ENCODE data around the gene IL3RA. TPM values are rescaled to one million over a fixed set of nuclear protein-coding genes. Genes with fewer than 3 reads are reported as not detected.

IL3RA gene
- total RNA-seq, 5 donors from 2014 or later (not counting 1 experiment from before 2014, with no cell fraction given): 0.16 to 0.75 (median 0.35) TPM

- Mint-ChIP-seq H3K27me3 (no peaks in the 10 kb centered on the region), H3K4me3 (no peak overlapping the region), H3K9me3 (no peaks in the 10 kb centered on the region), H3K36me3 (peaks cover 27% of the 10 kb centered on the region), H3K4me1 (peaks cover 4 to 23% (median 10%) of the 10 kb centered on the region in 3 donors), H3K27ac (no peak overlapping the region)
- WGBS (ENCODE audit: insufficient coverage): 100% methylated on average over 4 of the region's 10 CpGs
- DNase-seq: no peak
- Histone ChIP-seq H3K4me3 (ENCODE audit: control insufficient read depth in 1 of 2, extremely low read depth in 1 of 2, low read length in 1 of 2) (no peak overlapping the region), H3K36me3 (ENCODE audit: control insufficient read depth in 2 of 2, extremely low read depth in 1 of 2, insufficient read depth in 1 of 2, low read length in 1 of 2) (peaks cover 0 to 8% of the 10 kb centered on the region in 2 donors), H3K27me3 (replicated peaks in 1 of 2; ENCODE audit: control insufficient read depth in 2 of 2, extremely low read depth in 1 of 2, insufficient read depth in 2 of 2, low read length in 1 of 2) (no peaks in the 10 kb centered on the region), H3K9me3 (no peaks in the 10 kb centered on the region), H3K4me1 (ENCODE audit: control insufficient read depth in 1 of 2, extremely low read depth in 1 of 2, insufficient read depth in 2 of 2, low read length in 2 of 2) (peaks cover 0 to 6% of the 10 kb centered on the region in 2 experiments), H3K27ac (ENCODE audit: low read length) (no peak overlapping the region)
- CTCF ChIA-PET: no interaction called here
- ATAC-seq (replicated peaks in 1 of 4): no peak
- POLR2A ChIA-PET: no interaction called here
These were observed 21.4 kb downstream of the IL3RA start for GRCh38 chrX:1357993-1358392.

DNA sequence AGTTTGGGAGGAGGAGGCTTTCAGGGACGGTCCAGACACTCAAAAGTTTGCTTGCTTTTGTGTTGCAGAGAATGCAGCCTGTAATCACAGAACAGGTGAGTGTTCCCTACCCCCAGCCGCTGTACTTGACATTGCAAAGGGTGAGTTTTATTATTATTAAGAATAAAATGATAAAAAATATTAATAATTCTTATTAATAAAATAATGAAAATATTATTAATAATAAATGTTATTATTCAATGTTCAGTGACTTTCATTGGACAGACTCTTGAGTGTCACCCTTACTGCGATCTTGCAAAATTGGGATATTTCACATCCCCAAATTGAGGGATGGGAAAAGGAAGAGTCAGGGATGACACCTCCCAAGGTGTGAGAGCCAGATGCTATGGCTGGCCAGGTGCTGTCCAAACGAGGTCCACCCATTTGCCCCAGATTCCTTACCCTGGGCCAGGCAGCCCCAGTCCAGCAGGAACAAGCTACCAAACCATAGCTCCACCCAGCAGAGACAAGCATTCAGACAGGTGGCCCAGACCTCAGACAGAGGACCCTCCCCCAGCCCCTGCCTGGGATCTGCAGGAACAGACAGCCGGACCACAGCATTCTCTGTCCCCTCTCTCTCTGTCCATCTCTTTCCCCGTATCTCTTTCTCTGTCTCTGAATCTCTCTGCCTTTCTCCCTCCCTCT, 22.4 kb downstream of the IL3RA start:
- ChIA-PET POLR2A (no interaction called here), CTCF (no interaction called here)
- Histone ChIP-seq H3K4me3 (ENCODE audit: control insufficient read depth in 1 of 2, extremely low read depth in 1 of 2, low read length in 1 of 2) (no peak overlapping the region), H3K9me3 (no peaks in the 10 kb centered on the region), H3K4me1 (ENCODE audit: control insufficient read depth in 1 of 2, extremely low read depth in 1 of 2, insufficient read depth in 2 of 2, low read length in 2 of 2) (peaks cover 0 to 6% of the 10 kb centered on the region in 2 experiments), H3K27me3 (replicated peaks in 1 of 2; ENCODE audit: control insufficient read depth in 2 of 2, extremely low read depth in 1 of 2, insufficient read depth in 2 of 2, low read length in 1 of 2) (no peaks in the 10 kb centered on the region), H3K36me3 (ENCODE audit: control insufficient read depth in 2 of 2, extremely low read depth in 1 of 2, insufficient read depth in 1 of 2, low read length in 1 of 2) (peaks cover 0 to 8% of the 10 kb centered on the region in 2 donors), H3K27ac (ENCODE audit: low read length) (no peak overlapping the region)
- Mint-ChIP-seq H3K4me1 (peaks cover 4 to 23% (median 10%) of the 10 kb centered on the region in 3 donors), H3K27me3 (no peaks in the 10 kb centered on the region), H3K4me3 (no peak overlapping the region), H3K36me3 (peaks cover 27% of the 10 kb centered on the region), H3K9me3 (no peaks in the 10 kb centered on the region), H3K27ac (no peak overlapping the region)
- DNase-seq: no peak
- WGBS (ENCODE audit: insufficient coverage): 79% methylated on average over 3 of the region's 6 CpGs
- ATAC-seq (replicated peaks in 1 of 4): no peak

DNA sequence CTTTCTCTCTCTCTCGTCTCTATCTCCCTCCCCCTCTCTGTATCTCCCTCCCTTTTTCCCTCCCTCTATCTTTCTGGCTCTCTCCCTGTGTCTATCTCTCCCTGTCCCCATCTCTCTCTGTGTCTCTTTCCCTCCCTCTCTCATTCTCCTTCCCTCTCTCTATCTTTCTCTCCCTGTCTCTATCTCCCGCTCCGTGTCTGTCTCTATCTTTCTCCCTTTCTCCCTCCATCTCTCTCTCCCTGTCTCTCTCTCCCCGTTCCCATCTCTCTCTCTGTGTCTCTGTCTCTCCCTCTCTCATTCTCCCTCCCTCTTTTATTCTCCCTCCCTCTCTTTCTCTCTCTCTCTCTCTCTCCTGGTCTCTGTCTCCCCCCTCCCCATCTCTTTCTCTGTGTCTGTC, 22.9 kb downstream of the IL3RA start:
- 89% methylated on average over 4 of the region's 4 CpGs for WGBS (ENCODE audit: insufficient coverage)
- Histone ChIP-seq H3K4me1 (ENCODE audit: control insufficient read depth in 1 of 2, extremely low read depth in 1 of 2, insufficient read depth in 2 of 2, low read length in 2 of 2) (peaks cover 0 to 6% of the 10 kb centered on the region in 2 experiments), H3K9me3 (no peaks in the 10 kb centered on the region), H3K36me3 (ENCODE audit: control insufficient read depth in 2 of 2, extremely low read depth in 1 of 2, insufficient read depth in 1 of 2, low read length in 1 of 2) (peaks cover 1 to 5% of the 10 kb centered on the region in 2 donors), H3K4me3 (ENCODE audit: control insufficient read depth in 1 of 2, extremely low read depth in 1 of 2, low read length in 1 of 2) (no peak overlapping the region), H3K27ac (ENCODE audit: low read length) (no peak overlapping the region), H3K27me3 (replicated peaks in 1 of 2; ENCODE audit: control insufficient read depth in 2 of 2, extremely low read depth in 1 of 2, insufficient read depth in 2 of 2, low read length in 1 of 2) (no peaks in the 10 kb centered on the region)
- peak overlapping the region in 1 of 2 donors; percentile 51 for H3K27ac Mint-ChIP-seq
- peaks cover 27% of the 10 kb centered on the region for H3K36me3 Mint-ChIP-seq
- DNase-seq (no peak), ATAC-seq (replicated peaks in 1 of 4) (no peak)
- H3K27me3 Mint-ChIP-seq: no peaks in the 10 kb centered on the region
- no peaks in the 10 kb centered on the region for H3K9me3 Mint-ChIP-seq
- no peak overlapping the region for H3K4me3 Mint-ChIP-seq
- ChIA-PET CTCF (no interaction called here), POLR2A (no interaction called here)
- peaks cover 1 to 18% (median 8%) of the 10 kb centered on the region in 3 donors for H3K4me1 Mint-ChIP-seq

- Mint-ChIP-seq H3K9me3 (no peaks in the 10 kb centered on the region), H3K4me3 (no peak overlapping the region), H3K36me3 (peaks cover 27% of the 10 kb centered on the region), H3K27me3 (no peaks in the 10 kb centered on the region), H3K27ac (no peak overlapping the region), H3K4me1 (peaks cover 1 to 18% (median 8%) of the 10 kb centered on the region in 3 donors)
- Histone ChIP-seq H3K4me1 (ENCODE audit: control insufficient read depth in 1 of 2, extremely low read depth in 1 of 2, insufficient read depth in 2 of 2, low read length in 2 of 2) (peaks cover 0 to 6% of the 10 kb centered on the region in 2 experiments), H3K27me3 (replicated peaks in 1 of 2; ENCODE audit: control insufficient read depth in 2 of 2, extremely low read depth in 1 of 2, insufficient read depth in 2 of 2, low read length in 1 of 2) (no peaks in the 10 kb centered on the region), H3K4me3 (ENCODE audit: control insufficient read depth in 1 of 2, extremely low read depth in 1 of 2, low read length in 1 of 2) (no peak overlapping the region), H3K27ac (ENCODE audit: low read length) (no peak overlapping the region), H3K36me3 (ENCODE audit: control insufficient read depth in 2 of 2, extremely low read depth in 1 of 2, insufficient read depth in 1 of 2, low read length in 1 of 2) (peaks cover 2 to 5% of the 10 kb centered on the region in 2 donors), H3K9me3 (no peaks in the 10 kb centered on the region)
- POLR2A ChIA-PET: no interaction called here
- WGBS (ENCODE audit: insufficient coverage): 96% methylated on average over 2 of the region's 2 CpGs
- DNase-seq (no peak), ATAC-seq (replicated peaks in 1 of 4) (no peak)
- CTCF ChIA-PET: no interaction called here
These were observed 23.6 kb downstream of the IL3RA start for GRCh38 chrX:1360171-1360570.

GRCh38 chrX:1361275-1361674, 24.7 kb downstream of the IL3RA start:
- no peak overlapping the region for H3K4me3 Mint-ChIP-seq
- H3K27ac Mint-ChIP-seq: peak overlapping the region in 1 of 2 donors; percentile 22
- Histone ChIP-seq H3K4me3 (ENCODE audit: control insufficient read depth in 1 of 2, extremely low read depth in 1 of 2, low read length in 1 of 2) (no peak overlapping the region), H3K27ac (ENCODE audit: low read length) (no peak overlapping the region), H3K9me3 (no peaks in the 10 kb centered on the region), H3K27me3 (replicated peaks in 1 of 2; ENCODE audit: control insufficient read depth in 2 of 2, extremely low read depth in 1 of 2, insufficient read depth in 2 of 2, low read length in 1 of 2) (no peaks in the 10 kb centered on the region), H3K4me1 (ENCODE audit: control insufficient read depth in 1 of 2, extremely low read depth in 1 of 2, insufficient read depth in 2 of 2, low read length in 2 of 2) (no peaks in the 10 kb centered on the region), H3K36me3 (ENCODE audit: control insufficient read depth in 2 of 2, extremely low read depth in 1 of 2, insufficient read depth in 1 of 2, low read length in 1 of 2) (peaks cover 2 to 5% of the 10 kb centered on the region in 2 donors)
- H3K36me3 Mint-ChIP-seq: peaks cover 27% of the 10 kb centered on the region
- POLR2A ChIA-PET: no interaction called here
- H3K9me3 Mint-ChIP-seq: no peaks in the 10 kb centered on the region
- peaks cover 0 to 18% (median 4%) of the 10 kb centered on the region in 3 donors for H3K4me1 Mint-ChIP-seq
- ATAC-seq (replicated peaks in 1 of 4) (no peak), DNase-seq (no peak)
- no peaks in the 10 kb centered on the region for H3K27me3 Mint-ChIP-seq
- WGBS (ENCODE audit: insufficient coverage): 100% methylated on average over 2 of the region's 12 CpGs
- CTCF ChIA-PET: no interaction called here

- Mint-ChIP-seq H3K9me3 (no peaks in the 10 kb centered on the region), H3K27me3 (no peaks in the 10 kb centered on the region), H3K4me1 (peaks cover 0 to 18% (median 4%) of the 10 kb centered on the region in 3 donors), H3K36me3 (peaks cover 27% of the 10 kb centered on the region), H3K4me3 (no peak overlapping the region), H3K27ac (peak overlapping the region in 1 of 2 donors; percentile 26)
- DNase-seq (no peak), ATAC-seq (replicated peaks in 1 of 4) (no peak)
- WGBS (ENCODE audit: insufficient coverage): 92% methylated on average over 2 of the region's 2 CpGs
- H3K4me3 ChIP-seq (ENCODE audit: control insufficient read depth in 1 of 2, extremely low read depth in 1 of 2, low read length in 1 of 2): no peak overlapping the region
- H3K4me1 ChIP-seq (ENCODE audit: control insufficient read depth in 1 of 2, extremely low read depth in 1 of 2, insufficient read depth in 2 of 2, low read length in 2 of 2): no peaks in the 10 kb centered on the region
- no peak overlapping the region for H3K27ac ChIP-seq (ENCODE audit: low read length)
- peaks cover 2 to 5% of the 10 kb centered on the region in 2 donors for H3K36me3 ChIP-seq (ENCODE audit: control insufficient read depth in 2 of 2, extremely low read depth in 1 of 2, insufficient read depth in 1 of 2, low read length in 1 of 2)
- no peaks in the 10 kb centered on the region for H3K9me3 ChIP-seq
- CTCF ChIA-PET: no interaction called here
- POLR2A ChIA-PET: no interaction called here
- no peaks in the 10 kb centered on the region for H3K27me3 ChIP-seq (replicated peaks in 1 of 2; ENCODE audit: control insufficient read depth in 2 of 2, extremely low read depth in 1 of 2, insufficient read depth in 2 of 2, low read length in 1 of 2)
These were observed 25.3 kb downstream of the IL3RA start for GRCh38 chrX:1361910-1362309.

Data from T-cell (primary cell).